ENCODE results near the gene GRB7.
"Not testable (repeated sequence)": the region's sequence is repeated elsewhere in the genome, so short reads cannot be mapped to it uniquely, and the experiment has no call there.

GRB7 gene

DNA sequence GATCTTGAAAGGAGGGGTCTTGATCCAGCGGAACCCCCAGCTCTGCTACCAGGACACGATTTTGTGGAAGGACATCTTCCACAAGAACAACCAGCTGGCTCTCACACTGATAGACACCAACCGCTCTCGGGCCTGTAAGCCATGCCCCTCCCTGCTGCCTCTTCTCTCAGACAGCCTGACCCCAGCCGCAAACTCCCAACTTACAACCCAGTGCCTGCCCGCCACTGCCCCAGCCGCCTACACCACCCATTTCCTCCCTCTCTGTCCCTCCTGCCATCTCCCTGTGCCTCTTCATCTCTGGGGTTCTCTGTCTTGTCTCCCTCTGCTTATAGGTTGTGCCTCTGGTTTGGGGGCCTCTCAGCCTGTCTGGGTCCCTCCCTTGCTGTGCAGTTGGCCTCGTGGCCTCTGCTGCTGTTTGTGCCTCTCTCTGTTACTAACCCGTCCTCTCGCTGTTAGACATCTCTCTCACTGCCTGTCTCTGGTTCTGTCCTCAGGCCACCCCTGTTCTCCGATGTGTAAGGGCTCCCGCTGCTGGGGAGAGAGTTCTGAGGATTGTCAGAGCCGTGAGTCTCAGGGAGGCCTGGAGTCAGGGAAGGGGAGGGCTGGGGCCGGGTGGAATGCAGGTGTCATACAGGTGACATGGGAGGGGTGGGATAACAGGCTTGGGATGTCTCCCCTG is 28.3 kb upstream of the GRB7 start:
- DNase-seq (ENCODE audit: low read depth in 2 of 2) = no peak

DNA sequence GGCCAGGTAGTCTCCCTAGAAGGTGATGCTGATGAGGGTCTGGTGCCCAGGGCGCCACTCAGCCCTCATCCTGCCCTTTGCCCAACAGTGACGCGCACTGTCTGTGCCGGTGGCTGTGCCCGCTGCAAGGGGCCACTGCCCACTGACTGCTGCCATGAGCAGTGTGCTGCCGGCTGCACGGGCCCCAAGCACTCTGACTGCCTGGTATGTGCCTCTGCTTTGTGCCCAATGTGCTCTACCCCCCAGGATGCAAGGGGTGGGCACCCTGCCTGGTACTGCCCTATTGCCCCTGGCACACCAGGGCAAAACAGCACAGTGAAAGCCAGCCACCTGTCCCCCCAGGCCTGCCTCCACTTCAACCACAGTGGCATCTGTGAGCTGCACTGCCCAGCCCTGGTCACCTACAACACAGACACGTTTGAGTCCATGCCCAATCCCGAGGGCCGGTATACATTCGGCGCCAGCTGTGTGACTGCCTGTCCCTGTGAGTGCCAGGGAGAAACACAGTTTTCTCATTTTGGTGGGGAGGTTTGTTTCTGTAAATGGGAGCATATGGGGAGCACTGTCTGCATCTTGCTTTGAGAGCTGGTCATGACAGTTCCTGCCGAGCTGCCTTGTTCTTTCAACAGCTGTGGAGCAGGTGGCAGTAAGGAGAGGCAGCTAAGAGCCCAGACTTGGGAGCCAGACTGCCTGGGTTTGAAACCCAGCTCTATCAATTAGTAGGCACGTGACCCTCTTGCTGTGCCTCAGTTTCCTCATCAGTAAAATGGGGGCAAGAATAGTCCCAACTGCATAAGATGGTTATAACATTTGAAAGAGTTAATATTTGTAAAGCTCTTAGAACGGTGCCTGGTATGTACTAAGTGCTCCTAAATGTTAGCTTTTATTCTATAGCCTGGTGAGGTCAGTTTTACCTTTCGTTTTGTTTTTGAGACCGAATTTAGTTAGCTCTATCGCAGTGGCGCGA is 27.5 kb upstream of the GRB7 start:
- DNase-seq (ENCODE audit: low read depth in 2 of 2) = no peak

DNA sequence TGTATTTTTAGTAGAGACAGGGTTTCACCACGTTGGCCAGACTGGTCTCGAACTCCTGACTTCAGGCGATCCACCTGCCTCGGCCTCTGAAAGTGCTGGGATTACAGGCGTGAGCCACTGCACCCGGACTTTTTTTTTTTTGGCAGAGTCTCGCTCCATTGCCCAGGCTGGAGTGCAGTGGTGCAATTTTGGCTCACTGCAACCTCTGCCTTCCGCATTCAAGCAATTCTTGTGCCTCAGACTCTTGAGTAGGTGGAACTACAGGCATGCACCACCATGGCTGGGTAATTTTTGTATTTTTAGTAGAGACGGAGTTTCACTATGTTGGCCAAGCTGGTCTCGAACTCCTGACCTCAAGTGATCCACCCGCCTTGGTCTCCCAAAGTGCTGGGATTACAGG is 26.7 kb upstream of the GRB7 start:
- DNase-seq (ENCODE audit: low read depth in 2 of 2) = not testable (repeated sequence)

- DNase-seq (ENCODE audit: low read depth in 2 of 2) = no peak
Observed at GRCh38 chr17:39711851-39712250, 25.9 kb upstream of the GRB7 start.

- no peak for DNase-seq (ENCODE audit: low read depth in 2 of 2)
Observed at GRCh38 chr17:39714234-39714633, 23.5 kb upstream of the GRB7 start.

DNA sequence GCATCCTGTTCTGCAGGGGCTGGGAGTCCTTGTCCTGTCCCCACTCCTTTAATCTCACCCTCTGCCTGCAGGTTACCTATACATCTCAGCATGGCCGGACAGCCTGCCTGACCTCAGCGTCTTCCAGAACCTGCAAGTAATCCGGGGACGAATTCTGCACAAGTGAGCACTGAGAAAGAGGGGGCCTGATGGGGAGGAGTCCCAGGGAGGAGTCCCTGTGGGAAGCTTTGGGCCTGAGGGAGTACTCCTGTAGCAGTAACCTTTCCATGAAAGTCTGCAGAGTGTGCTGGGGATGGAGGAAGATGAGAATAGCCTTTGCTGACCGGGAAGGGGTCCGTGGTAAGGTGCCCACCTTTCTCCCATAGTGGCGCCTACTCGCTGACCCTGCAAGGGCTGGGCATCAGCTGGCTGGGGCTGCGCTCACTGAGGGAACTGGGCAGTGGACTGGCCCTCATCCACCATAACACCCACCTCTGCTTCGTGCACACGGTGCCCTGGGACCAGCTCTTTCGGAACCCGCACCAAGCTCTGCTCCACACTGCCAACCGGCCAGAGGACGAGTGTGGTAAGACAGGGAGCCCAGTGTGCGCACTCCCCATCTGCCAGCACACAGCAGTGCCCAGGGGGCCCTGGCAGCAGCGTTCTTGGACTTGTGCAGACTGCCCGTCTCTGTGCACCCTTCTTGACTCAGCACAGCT is 22.2 kb upstream of the GRB7 start:
- no peak for DNase-seq (ENCODE audit: low read depth in 2 of 2)

- DNase-seq (ENCODE audit: low read depth in 2 of 2) = no peak
Observed at GRCh38 chr17:39716073-39716818, 21.5 kb upstream of the GRB7 start.

DNA sequence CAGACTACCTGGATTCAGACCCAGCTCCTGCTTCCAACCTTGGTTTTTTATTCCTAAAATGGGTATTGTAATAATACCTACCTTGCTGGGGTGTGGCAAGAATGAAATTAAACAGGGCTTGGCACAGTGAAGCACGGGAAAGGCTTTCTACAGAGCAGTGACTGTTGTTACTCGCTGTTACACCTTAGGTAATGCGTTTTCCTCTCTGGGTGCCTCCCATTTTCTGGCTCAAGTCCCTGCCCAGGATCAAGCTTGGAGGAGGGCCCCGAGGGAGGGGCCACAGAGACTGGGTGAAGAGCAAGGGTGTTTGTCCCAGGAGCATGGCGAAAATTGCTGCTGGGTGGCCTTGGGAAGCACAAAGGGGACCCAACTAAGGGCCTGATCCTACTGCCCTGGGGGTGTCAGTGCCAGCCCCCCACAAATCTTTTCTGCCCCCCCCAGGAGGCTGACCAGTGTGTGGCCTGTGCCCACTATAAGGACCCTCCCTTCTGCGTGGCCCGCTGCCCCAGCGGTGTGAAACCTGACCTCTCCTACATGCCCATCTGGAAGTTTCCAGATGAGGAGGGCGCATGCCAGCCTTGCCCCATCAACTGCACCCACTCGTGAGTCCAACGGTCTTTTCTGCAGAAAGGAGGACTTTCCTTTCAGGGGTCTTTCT is 20.7 kb upstream of the GRB7 start:
- DNase-seq (ENCODE audit: low read depth in 2 of 2) = no peak

- no peak for DNase-seq (ENCODE audit: low read depth in 2 of 2)
Observed at GRCh38 chr17:39717660-39718059, 20.1 kb upstream of the GRB7 start.

DNA sequence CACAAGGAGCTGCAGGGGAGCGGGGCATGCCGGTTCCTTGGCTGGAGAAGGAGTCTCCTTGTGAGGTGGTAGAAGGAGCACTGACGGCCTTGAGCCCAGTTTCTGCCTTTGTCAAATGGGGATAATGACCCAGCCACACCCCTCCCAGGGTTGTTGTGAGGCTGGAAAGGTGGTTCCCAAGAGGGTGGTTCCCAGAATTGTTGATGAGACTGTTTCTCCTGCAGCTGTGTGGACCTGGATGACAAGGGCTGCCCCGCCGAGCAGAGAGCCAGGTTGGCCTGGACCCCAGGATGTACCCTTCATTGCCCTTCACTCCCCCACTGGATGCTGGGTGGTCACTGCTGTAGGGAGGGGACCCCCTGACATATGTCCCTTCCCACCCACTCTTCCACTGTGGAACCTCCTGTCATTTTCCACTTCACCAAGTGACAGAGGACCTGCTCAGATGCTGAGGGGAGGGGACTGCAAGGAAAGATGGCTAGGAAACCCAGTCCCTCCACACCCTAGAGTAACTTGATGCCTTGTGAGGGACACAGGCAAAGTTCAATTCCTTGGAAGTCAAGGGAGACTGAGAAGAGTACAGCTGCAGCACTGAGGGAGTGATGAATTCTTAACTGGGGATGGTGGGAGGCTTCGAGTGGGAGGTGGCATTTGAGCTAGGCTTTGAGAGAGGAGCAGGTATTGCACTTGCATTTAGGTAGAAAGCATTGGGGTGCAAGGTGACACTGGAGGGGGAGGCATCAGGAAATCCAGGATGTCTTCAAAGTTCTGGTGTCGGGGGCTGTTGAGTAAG is 18.0 kb upstream of the GRB7 start:
- no peak for DNase-seq (ENCODE audit: low read depth in 2 of 2)

DNA sequence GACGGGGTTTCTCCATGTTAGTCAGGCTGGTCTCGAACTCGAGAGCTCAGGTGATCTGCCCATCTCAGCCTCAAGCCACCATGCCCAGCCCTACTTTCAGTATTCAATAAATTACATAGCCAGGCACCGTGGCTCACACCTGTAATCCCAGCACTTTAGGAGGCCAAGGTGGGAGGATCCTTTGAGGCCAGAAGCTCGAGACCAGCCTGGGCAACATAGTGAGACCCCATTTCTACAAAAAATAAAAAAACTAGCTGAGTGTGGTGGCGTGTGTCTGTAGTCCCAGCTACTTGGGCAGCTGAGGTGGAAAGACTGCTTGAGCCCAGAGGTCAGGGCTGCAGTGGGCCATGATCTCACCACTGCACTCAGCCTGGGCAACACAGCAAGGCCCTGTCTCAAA is 15.6 kb upstream of the GRB7 start:
- DNase-seq (ENCODE audit: low read depth in 2 of 2) = no peak

GRCh38 chr17:39722965-39723848 is 14.5 kb upstream of the GRB7 start:
- DNase-seq (ENCODE audit: low read depth in 2 of 2) = no peak

DNA sequence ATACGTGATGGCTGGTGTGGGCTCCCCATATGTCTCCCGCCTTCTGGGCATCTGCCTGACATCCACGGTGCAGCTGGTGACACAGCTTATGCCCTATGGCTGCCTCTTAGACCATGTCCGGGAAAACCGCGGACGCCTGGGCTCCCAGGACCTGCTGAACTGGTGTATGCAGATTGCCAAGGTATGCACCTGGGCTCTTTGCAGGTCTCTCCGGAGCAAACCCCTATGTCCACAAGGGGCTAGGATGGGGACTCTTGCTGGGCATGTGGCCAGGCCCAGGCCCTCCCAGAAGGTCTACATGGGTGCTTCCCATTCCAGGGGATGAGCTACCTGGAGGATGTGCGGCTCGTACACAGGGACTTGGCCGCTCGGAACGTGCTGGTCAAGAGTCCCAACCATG is 13.0 kb upstream of the GRB7 start:
- no peak for DNase-seq (ENCODE audit: low read depth in 2 of 2)

GRCh38 chr17:39725923-39726322 is 11.8 kb upstream of the GRB7 start:
- not testable (repeated sequence) for DNase-seq (ENCODE audit: low read depth in 2 of 2)

- no peak for DNase-seq (ENCODE audit: low read depth in 2 of 2)
Observed at GRCh38 chr17:39726617-39727016, 11.1 kb upstream of the GRB7 start.

DNA sequence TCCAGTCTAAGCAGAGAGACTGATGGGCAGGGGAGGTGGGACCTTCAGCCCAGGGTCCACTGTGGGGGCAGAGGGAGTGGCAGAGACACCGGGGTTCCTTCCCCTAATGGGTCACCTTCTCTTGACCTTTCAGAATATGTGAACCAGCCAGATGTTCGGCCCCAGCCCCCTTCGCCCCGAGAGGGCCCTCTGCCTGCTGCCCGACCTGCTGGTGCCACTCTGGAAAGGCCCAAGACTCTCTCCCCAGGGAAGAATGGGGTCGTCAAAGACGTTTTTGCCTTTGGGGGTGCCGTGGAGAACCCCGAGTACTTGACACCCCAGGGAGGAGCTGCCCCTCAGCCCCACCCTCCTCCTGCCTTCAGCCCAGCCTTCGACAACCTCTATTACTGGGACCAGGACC is 10.2 kb upstream of the GRB7 start:
- no peak for DNase-seq (ENCODE audit: low read depth in 2 of 2)

GRCh38 chr17:39729280-39729851 is 8.4 kb upstream of the GRB7 start:
- no peak for DNase-seq (ENCODE audit: low read depth in 2 of 2)

DNA sequence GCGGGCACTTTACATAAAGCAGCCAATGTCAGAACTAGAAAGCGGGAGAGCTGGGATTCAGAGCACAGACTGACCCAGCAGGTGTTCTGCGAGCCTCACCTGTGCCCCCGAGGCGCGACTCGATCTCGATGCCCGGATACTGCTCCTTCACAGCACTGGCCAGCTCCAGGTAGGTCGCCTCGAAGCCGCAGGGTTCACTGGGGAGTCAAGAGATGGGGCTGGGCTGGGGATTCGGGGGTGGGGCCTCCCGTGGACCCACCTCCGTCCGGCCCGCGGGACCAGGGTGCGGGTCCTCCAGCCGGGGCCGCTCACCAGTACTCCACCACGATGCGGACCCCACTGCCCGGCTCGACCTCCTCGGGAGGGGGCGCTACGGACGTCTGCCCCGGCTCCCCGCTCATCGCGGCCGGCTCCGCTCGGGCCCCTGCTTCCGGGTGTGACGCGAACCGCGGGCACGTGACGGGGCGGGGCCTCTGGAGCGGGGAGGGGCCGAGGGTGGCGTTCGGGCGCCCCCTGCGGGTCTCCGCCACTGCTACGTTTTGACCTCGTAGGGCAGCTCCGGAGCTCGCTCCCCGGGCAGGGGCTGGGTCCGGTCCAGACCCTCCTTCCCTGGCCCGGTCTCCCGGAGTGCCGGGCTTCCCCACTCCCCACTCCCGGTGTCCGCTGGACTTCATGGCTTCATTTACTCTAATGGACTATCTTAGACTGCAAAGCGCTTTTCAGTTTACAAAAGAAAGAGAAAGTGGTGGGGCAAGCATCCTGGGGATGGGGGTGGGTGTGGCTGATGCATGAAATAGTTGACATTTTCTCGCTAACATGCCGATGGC is 7.4 kb upstream of the GRB7 start, which contains the start of gene MIEN1:
TSS of gene MIEN1 (minus strand) at position 438 of the 827 bp plus-strand sequence. CDS start at position 401, 37 bp downstream.
- peak; percentile 78 to 87 for DNase-seq (ENCODE audit: low read depth in 2 of 2)

Data from stimulated activated CD8-positive, alpha-beta memory T cell treated with anti-CD3 and anti-CD28 coated beads, Interleukin-7, amount 100 ng/mL, for 4 hours (primary cell).